Heart right ventricle (tissue), 16 donors: ENCODE data around the gene DBT. TPM values are rescaled to one million over a fixed set of nuclear protein-coding genes. Genes with fewer than 3 reads are reported as not detected.
"Not testable (repeated sequence)": the region's sequence is repeated elsewhere in the genome, so short reads cannot be mapped to it uniquely, and the experiment has no call there.

Experiments used
- ATAC-seq, 8 donors: fragments of 200-7000 bp; cut with Tn5 transposase; one replicate each; pipeline ENCODE4 v1.9.1; 2020; ENCODE audit warnings: mild to moderate bottlenecking in 8 of 8, moderate library complexity in 8 of 8, moderate number of reproducible peaks in 1 of 8
- DNase-seq, 2 donors: peaks; one replicate each; pipeline ENCODE4 v3.0.0-alpha.2; 2020
- H3K27ac ChIP-seq, 10 donors: fragments of 200-600 bp; sonication (generic) in 2 of 10; one replicate each; pipeline versions ENCODE4 v1.5.0 to v1.8.0; 2020 to 2022; ENCODE audit warnings: mild to moderate bottlenecking in 3 of 10
- H3K27me3 ChIP-seq, 7 donors: fragments of 200-600 bp; one replicate each; pipeline ENCODE4 v1.8.0; 2021 to 2022; ENCODE audit warnings: mild to moderate bottlenecking in 2 of 7
- H3K36me3 ChIP-seq, 9 donors: fragments of 200-600 bp; sonication (generic) in 1 of 9; one replicate each; pipeline versions ENCODE4 v1.5.0 to v1.8.0; 2020 to 2022; ENCODE audit warnings: mild to moderate bottlenecking in 2 of 9
- H3K4me1 ChIP-seq, 9 donors: fragments of 200-600 bp; sonication (generic) in 1 of 9; one replicate each; pipeline versions ENCODE4 v1.5.0 to v1.8.0; 2020 to 2022; ENCODE audit warnings: mild to moderate bottlenecking in 4 of 9
- H3K4me3 ChIP-seq, 10 donors: fragments of 200-600 bp; sonication (generic) in 2 of 10; one replicate each; pipeline versions ENCODE4 v1.5.0 to v1.8.0; 2020 to 2022; ENCODE audit warnings: mild to moderate bottlenecking in 7 of 10, moderate library complexity in 2 of 10
- H3K9me3 ChIP-seq, 11 donors: fragments of 200-600 bp in 10 of 11; sonication (generic) in 2 of 11; one replicate each; pipeline versions ENCODE4 v1.5.0 to v1.8.0; 2013 to 2022; ENCODE audit warnings: mild to moderate bottlenecking in 2 of 11, control low read depth in 1 of 11, moderate library complexity in 1 of 11
- WGBS, 2 donors: extraction: QIAGEN DNeasy Blood & Tissue Kit; methylation state at CpG; one replicate each; pipeline ENCODE4 v1.1.7; 2013; ENCODE audit warnings: inconsistent platforms in 1 of 2; 5-methylcytosine and 5-hydroxymethylcytosine counted together
- intact Hi-C, 10 donors: fragments of 100-400 bp; cut with DNase I; formaldehyde crosslinking; loops; one replicate each; pipeline versions ENCODE4 v1.11.1 to v1.14.2; 2022
- polyA plus RNA-seq, 2 donors: library from polyadenylated mRNA; stranded (reverse); fragments of 200-250 nt; gene quantifications; one replicate each; pipeline ENCODE4 v1.2.3, GENCODE V29; 2013
- total RNA-seq, 10 donors: library from RNA; stranded (reverse); fragmentation: NEBNext Ultra II Directional in 3 of 10; extraction: Animal tissue kit (Norgen Biotek cat#: 25700) in 3 of 10; gene quantifications; one replicate each; pipeline versions ENCODE4 v1.2.1 to v1.2.4, GENCODE V29; 2021 to 2023
- TF ChIP-seq, protein P1 (sequence below), 9 donors: fragments of 200-600 bp; sonication (generic) in 2 of 9; IDR thresholded peaks; one replicate each; pipeline versions ENCODE4 v1.5.0 to v1.8.0; 2021 to 2022; ENCODE audit warnings: antibody characterized with exemption in 9 of 9, mild to moderate bottlenecking in 5 of 9, moderate library complexity in 1 of 9
- donor health status: Arrhythmogenic right ventricular cardiomyopathy.
- donor health status: ischemic (EF 13 %, LVEDD 7.1; RV severe dilation, severe dysfunction).
- donor health status: healthy with polysubstance abuse.
- donor health status: DM: no; HTN: yes; CAD: no.
- donor health status: DM: no; HTN: no; CAD: no.
- donor health status: ischemic (EF 25% LVEDD 6.9; RV normal size, moderate dysfunction).
- donor health status: ischemic (EF 25% LVEDD 5.7; RV mildly dilated, moderate dysfunction).
- donor health status: healthy.
- donor health status: DM: yes; HTN: yes; CAD: no.
- donor health status: Ischemic cardiomyopathy.
- donor health status: ischemic (EF 35%, LVEDD 5.7; RV mildly dilated, moderate dysfunction).
- donor health status: nonischemic (EF 11% LVEDD 7.7; RV severe dilation, severe dysfunction).
- donor health status: DM: yes; HTN: yes; CAD: no.
- donor health status: PGD.
- donor health status: ischemic (EF 29% LVEDD 5.4; RV normal size, mild dysfunction).
- donor health status: nonischemic (EF 23%, LVEDD 6.1; RV moderate dilation, normal function).

DBT gene
- total and polyA plus RNA-seq, 12 donors = 4.9 to 49.0 (median 36.8) TPM

DNA sequence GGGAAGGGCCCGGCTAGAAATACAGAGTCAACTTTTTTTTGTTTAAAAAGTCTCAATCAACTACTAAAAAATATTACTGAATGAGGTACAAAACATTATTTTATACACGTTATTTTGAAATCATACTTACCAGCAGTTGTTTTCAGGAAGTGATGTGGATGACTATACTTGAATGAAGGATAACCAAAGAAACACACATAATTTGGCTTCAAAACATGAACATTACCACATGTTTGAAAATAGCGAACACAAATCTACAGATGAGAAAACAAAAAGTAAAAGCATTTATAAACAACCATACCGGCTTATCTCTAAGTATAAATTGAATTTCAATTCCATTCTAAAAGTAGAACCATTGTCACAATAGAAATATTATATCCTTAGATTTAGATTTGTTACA is 9.0 kb downstream of the DBT start:
- 86 to 90% methylated on average over 4 of the region's 4 CpGs for WGBS, 2 donors
- DNase-seq = no peak
- ATAC-seq = no peak
- intact Hi-C loops = loop anchor here in 3 of 10 donors (10.0 kb wide), 2 partner anchors 214 to 654 kb away; partner anchors contain the start of genes EXTL2 (in 1 of the 3) and SLC30A7 (in 1 of the 3)
- TF ChIP-seq, protein P1, sequence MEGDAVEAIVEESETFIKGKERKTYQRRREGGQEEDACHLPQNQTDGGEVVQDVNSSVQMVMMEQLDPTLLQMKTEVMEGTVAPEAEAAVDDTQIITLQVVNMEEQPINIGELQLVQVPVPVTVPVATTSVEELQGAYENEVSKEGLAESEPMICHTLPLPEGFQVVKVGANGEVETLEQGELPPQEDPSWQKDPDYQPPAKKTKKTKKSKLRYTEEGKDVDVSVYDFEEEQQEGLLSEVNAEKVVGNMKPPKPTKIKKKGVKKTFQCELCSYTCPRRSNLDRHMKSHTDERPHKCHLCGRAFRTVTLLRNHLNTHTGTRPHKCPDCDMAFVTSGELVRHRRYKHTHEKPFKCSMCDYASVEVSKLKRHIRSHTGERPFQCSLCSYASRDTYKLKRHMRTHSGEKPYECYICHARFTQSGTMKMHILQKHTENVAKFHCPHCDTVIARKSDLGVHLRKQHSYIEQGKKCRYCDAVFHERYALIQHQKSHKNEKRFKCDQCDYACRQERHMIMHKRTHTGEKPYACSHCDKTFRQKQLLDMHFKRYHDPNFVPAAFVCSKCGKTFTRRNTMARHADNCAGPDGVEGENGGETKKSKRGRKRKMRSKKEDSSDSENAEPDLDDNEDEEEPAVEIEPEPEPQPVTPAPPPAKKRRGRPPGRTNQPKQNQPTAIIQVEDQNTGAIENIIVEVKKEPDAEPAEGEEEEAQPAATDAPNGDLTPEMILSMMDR (IDR thresholded peaks at IDR 0.05) = no peak
- Histone ChIP-seq H3K36me3 (peaks cover 0 to 58% (median 0%) of the 10 kb centered on the region in 9 donors), H3K4me1 (peaks cover 0 to 23% (median 4%) of the 10 kb centered on the region in 9 donors), H3K27me3 (no peaks in the 10 kb centered on the region), H3K27ac (no peak overlapping the region), H3K4me3 (no peak overlapping the region), H3K9me3 (no peaks in the 10 kb centered on the region)

DNA sequence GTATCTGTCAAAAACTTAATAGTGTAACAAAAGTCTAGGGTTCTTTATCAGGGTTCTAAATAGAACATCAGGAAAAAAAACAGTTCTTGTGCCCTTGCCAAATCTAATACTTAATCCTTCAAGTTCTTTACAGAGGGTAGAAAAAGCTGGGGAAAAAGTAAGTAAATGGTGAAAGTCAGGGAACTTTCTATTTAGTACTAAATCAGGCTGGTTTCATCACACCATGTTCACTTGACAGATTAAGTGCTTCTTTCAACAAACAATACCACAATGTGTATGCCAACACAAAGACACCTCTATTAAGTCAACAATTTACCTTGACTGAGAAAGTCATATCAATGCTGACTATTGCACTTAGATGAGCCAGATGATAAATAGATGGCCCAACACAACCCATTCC is 9.7 kb downstream of the DBT start:
- intact Hi-C loops = loop anchor here in 3 of 10 donors (10.0 kb wide), 2 partner anchors 215 to 655 kb away; partner anchors contain the start of genes EXTL2 (in 1 of the 3) and SLC30A7 (in 1 of the 3)
- TF ChIP-seq, protein P1 (IDR thresholded peaks at IDR 0.05) = no peak
- Histone ChIP-seq H3K4me1 (peaks cover 0 to 22% (median 0%) of the 10 kb centered on the region in 9 donors), H3K4me3 (no peak overlapping the region), H3K27me3 (no peaks in the 10 kb centered on the region), H3K36me3 (peaks cover 0 to 65% (median 0%) of the 10 kb centered on the region in 9 donors), H3K27ac (no peak overlapping the region), H3K9me3 (no peaks in the 10 kb centered on the region)
- ATAC-seq (no peak), DNase-seq (no peak)

DNA sequence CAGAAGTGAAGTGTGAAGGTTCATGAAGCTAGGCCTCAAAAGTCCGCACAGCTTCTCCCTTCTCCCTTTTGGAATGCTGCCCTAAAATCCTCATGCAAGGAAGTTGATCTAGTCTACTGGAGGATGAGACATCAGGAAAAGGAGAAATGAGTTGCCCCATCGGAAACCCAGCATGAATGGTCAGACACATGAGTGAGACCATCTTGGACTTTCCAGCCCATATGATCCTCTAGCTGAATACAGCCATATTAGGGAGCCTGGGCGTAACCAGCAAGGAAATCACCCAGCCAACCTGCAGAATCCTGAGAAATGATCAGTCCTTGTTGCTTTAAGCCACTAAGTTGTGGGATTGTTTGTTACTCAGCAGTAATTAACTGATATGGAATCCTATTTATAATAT is 12.5 kb downstream of the DBT start:
- Histone ChIP-seq H3K27me3 (no peaks in the 10 kb centered on the region), H3K27ac (no peak overlapping the region), H3K4me3 (no peak overlapping the region), H3K9me3 (no peaks in the 10 kb centered on the region), H3K36me3 (peaks cover 0 to 87% (median 14%) of the 10 kb centered on the region in 9 donors), H3K4me1 (peaks cover 0 to 12% (median 0%) of the 10 kb centered on the region in 9 donors)
- TF ChIP-seq, protein P1 (IDR thresholded peaks at IDR 0.05) = no peak
- ATAC-seq = no peak
- WGBS, 2 donors = 99 to 100% methylated on average over 3 of the region's 3 CpGs
- DNase-seq = no peak
- intact Hi-C loops = no loop called here

GRCh38 chr1:100234432-100234831 is 15.2 kb downstream of the DBT start:
- Histone ChIP-seq H3K36me3 (peaks cover 0 to 94% (median 24%) of the 10 kb centered on the region in 9 donors), H3K4me1 (peaks cover 0 to 8% (median 0%) of the 10 kb centered on the region in 9 donors), H3K27ac (no peak overlapping the region), H3K27me3 (no peaks in the 10 kb centered on the region), H3K4me3 (no peak overlapping the region), H3K9me3 (no peaks in the 10 kb centered on the region)
- DNase-seq = no peak
- ATAC-seq = no peak
- TF ChIP-seq, protein P1 (IDR thresholded peaks at IDR 0.05) = no peak
- intact Hi-C loops = no loop called here
- 90 to 97% methylated on average over 1 of the region's 1 CpG for WGBS, 2 donors

- peaks cover 0 to 94% (median 24%) of the 10 kb centered on the region in 9 donors for H3K36me3 ChIP-seq
- DNase-seq, ATAC-seq, intact Hi-C loops, H3K4me1 ChIP-seq, H3K4me3 ChIP-seq, H3K9me3 ChIP-seq, H3K27ac ChIP-seq, H3K27me3 ChIP-seq: not testable (repeated sequence)
- 94 to 96% methylated on average over 4 of the region's 4 CpGs for WGBS, 2 donors
These were observed 16.1 kb downstream of the DBT start for GRCh38 chr1:100233566-100233965.
